GM13977 (cell line): ENCODE measurements around the gene POLRMT.

Source experiments
- DNase-seq: peaks from one replicate; pipeline ENCODE4 v3.0.0; 2012; ENCODE audit warnings: low spot score
- CTCF ChIP-seq: IDR thresholded peaks from 2 replicates; pipeline ENCODE4 v1.5.1; 2012; ENCODE audit warnings: mild to moderate bottlenecking, control low read depth; ENCODE audit not compliant: insufficient read depth; ENCODE audit errors: extremely low read depth, missing control alignments
- in situ Hi-C: fragments of 300-500 bp; cut with MboI; formaldehyde crosslinking; loops from one replicate; pipeline ENCODE4 v1.12.0; 2022; ENCODE audit warnings: low sequenced_read_pairs, low pct_unique_long_range_greater_than_20kb, mixed read lengths, inconsistent platforms; ENCODE audit not compliant: unreplicated experiment

Gene POLRMT

GRCh38 chr19:650121-650520 is 16.8 kb upstream of the POLRMT start:
- in situ Hi-C loops = no loop called here
- TF ChIP-seq CTCF = no peak
- no peak for DNase-seq

GRCh38 chr19:648904-649801 is 15.8 kb upstream of the POLRMT start:
- no peak for DNase-seq
- in situ Hi-C loops = no loop called here
- no peak for TF ChIP-seq CTCF

GRCh38 chr19:648305-648704 is 15.0 kb upstream of the POLRMT start:
- TF ChIP-seq CTCF = no peak
- in situ Hi-C loops = no loop called here
- no peak for DNase-seq

- TF ChIP-seq CTCF = no peak
- in situ Hi-C loops = no loop called here
These were observed 14.4 kb upstream of the POLRMT start for GRCh38 chr19:647566-648284.

GRCh38 chr19:646779-647565 is 13.6 kb upstream of the POLRMT start:
- TF ChIP-seq CTCF = no peak
- DNase-seq = no peak
- in situ Hi-C loops = no loop called here

More at GRCh38 chr19:647566-648284, 14.4 kb upstream of the POLRMT start:
- DNase-seq = no peak

- no peak for TF ChIP-seq CTCF
- no peak for DNase-seq
- in situ Hi-C loops = no loop called here
These were observed 12.8 kb upstream of the POLRMT start for GRCh38 chr19:645912-646778.
